GM18907 (cell line): ENCODE data around the gene B2M.
"Not testable (repeated sequence)": the region's sequence is repeated elsewhere in the genome, so short reads cannot be mapped to it uniquely, and the experiment has no call there.

Source experiments
- ATAC-seq: cut with Tn5 transposase; IDR thresholded peaks from one replicate; pipeline ENCODE4 v1.9.1; 2021; ENCODE audit warnings: mild to moderate bottlenecking, moderate library complexity; ENCODE audit not compliant: unreplicated experiment

The B2M gene

GRCh38 chr15:44697014-44697413, 14.3 kb upstream of the B2M start:
- ATAC-seq = no peak

GRCh38 chr15:44698641-44699040, 12.7 kb upstream of the B2M start:
- ATAC-seq = no peak

DNA sequence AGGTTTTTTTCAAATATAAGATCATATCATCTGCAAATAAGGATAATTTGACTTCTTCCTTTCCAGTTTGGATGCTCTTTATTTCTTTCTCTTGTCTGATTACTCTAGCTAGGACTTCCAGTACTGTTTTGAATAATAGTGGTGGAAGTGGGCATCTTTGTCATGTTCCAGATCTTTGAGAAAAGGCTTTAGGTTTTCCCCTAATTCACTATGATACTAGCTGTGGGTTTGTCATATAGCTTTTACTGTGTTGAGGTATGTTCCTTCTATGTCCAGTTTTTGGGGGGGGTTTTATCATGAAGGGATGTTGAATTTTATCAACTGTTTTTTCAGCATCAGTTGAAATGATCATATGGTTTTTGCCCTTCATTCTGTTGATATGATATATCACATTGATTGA, 10.6 kb upstream of the B2M start:
- ATAC-seq = not testable (repeated sequence)

- no peak for ATAC-seq
These were observed 5.3 kb upstream of the B2M start for GRCh38 chr15:44705986-44706385.

DNA sequence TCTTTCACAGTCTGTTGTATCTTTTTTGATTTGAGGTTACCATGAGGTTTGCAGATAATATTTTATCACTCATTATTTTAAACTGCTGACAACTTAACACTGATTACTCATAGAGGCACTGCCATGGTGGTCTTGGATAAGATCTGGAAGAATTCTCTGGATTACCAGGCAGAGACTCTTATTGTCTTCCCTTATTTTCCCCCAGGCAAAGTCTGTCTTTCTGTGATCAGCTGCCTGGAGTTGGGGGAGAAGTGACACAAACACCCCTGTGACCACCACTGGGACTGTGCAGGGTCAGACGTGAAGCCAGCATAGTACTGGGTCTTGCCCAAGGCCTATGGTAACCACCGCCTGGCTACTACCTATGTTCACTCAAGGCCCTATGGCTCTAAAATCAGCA, 4.9 kb upstream of the B2M start:
- ATAC-seq = no peak

- no peak for ATAC-seq
These were observed 4.2 kb upstream of the B2M start for GRCh38 chr15:44706946-44707636.

GRCh38 chr15:44710236-44711095, 851 bp upstream of the B2M start:
- ATAC-seq = peak; percentile 32

- ATAC-seq = peak; percentile 10
These were observed 527 bp downstream of the B2M start for GRCh38 chr15:44711743-44712345.

DNA sequence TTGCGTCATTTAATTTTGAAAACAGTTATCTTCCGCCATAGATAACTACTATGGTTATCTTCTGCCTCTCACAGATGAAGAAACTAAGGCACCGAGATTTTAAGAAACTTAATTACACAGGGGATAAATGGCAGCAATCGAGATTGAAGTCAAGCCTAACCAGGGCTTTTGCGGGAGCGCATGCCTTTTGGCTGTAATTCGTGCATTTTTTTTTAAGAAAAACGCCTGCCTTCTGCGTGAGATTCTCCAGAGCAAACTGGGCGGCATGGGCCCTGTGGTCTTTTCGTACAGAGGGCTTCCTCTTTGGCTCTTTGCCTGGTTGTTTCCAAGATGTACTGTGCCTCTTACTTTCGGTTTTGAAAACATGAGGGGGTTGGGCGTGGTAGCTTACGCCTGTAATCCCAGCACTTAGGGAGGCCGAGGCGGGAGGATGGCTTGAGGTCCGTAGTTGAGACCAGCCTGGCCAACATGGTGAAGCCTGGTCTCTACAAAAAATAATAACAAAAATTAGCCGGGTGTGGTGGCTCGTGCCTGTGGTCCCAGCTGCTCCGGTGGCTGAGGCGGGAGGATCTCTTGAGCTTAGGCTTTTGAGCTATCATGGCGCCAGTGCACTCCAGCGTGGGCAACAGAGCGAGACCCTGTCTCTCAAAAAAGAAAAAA, 1.2 kb downstream of the B2M start:
- ATAC-seq = no peak

DNA sequence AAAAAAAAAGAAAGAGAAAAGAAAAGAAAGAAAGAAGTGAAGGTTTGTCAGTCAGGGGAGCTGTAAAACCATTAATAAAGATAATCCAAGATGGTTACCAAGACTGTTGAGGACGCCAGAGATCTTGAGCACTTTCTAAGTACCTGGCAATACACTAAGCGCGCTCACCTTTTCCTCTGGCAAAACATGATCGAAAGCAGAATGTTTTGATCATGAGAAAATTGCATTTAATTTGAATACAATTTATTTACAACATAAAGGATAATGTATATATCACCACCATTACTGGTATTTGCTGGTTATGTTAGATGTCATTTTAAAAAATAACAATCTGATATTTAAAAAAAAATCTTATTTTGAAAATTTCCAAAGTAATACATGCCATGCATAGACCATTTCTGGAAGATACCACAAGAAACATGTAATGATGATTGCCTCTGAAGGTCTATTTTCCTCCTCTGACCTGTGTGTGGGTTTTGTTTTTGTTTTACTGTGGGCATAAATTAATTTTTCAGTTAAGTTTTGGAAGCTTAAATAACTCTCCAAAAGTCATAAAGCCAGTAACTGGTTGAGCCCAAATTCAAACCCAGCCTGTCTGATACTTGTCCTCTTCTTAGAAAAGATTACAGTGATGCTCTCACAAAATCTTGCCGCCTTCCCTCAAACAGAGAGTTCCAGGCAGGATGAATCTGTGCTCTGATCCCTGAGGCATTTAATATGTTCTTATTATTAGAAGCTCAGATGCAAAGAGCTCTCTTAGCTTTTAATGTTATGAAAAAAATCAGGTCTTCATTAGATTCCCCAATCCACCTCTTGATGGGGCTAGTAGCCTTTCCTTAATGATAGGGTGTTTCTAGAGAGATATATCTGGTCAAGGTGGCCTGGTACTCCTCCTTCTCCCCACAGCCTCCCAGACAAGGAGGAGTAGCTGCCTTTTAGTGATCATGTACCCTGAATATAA, 2.0 kb downstream of the B2M start:
- ATAC-seq = no peak

GRCh38 chr15:44715142-44715796, 4.0 kb downstream of the B2M start:
- ATAC-seq = no peak

DNA sequence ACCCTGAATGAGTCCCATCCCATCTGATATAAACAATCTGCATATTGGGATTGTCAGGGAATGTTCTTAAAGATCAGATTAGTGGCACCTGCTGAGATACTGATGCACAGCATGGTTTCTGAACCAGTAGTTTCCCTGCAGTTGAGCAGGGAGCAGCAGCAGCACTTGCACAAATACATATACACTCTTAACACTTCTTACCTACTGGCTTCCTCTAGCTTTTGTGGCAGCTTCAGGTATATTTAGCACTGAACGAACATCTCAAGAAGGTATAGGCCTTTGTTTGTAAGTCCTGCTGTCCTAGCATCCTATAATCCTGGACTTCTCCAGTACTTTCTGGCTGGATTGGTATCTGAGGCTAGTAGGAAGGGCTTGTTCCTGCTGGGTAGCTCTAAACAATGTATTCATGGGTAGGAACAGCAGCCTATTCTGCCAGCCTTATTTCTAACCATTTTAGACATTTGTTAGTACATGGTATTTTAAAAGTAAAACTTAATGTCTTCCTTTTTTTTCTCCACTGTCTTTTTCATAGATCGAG, 4.5 kb downstream of the B2M start:
- ATAC-seq = no peak

- no peak for ATAC-seq
These were observed 5.8 kb downstream of the B2M start for GRCh38 chr15:44716983-44717602.

DNA sequence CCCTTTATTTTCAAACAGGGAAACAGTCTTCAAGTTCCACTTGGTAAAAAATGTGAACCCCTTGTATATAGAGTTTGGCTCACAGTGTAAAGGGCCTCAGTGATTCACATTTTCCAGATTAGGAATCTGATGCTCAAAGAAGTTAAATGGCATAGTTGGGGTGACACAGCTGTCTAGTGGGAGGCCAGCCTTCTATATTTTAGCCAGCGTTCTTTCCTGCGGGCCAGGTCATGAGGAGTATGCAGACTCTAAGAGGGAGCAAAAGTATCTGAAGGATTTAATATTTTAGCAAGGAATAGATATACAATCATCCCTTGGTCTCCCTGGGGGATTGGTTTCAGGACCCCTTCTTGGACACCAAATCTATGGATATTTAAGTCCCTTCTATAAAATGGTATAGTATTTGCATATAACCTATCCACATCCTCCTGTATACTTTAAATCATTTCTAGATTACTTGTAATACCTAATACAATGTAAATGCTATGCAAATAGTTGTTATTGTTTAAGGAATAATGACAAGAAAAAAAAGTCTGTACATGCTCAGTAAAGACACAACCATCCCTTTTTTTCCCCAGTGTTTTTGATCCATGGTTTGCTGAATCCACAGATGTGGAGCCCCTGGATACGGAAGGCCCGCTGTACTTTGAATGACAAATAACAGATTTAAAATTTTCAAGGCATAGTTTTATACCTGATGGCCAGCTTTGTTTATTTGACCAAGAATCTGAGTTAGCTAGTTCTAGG, 7.0 kb downstream of the B2M start:
- ATAC-seq = no peak

- no peak for ATAC-seq
These were observed 7.6 kb downstream of the B2M start for GRCh38 chr15:44718927-44719292.

- ATAC-seq = peak; percentile 45
These were observed 8.1 kb downstream of the B2M start for GRCh38 chr15:44719293-44719999.

DNA sequence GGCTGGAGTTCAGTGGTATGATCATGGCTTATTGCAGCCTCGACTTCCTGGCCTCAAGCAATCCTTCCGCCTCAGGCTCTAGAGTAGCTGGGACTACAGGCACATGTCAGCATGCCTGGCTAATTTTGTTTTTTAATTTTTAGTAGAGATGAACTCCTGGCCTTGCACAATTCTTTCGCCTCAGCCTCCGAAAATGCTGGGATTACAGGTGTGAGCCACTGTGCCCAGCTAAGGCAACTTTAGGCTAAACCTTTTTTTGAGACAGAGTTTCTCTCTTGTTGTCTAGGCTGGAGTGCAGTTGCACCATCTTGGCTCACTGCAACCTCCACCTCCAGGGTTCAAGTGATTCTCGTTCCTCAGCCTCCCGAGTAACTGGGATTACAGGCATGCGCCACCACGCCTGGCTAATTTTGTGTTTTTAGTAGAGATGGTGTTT, 8.7 kb downstream of the B2M start:
- ATAC-seq = not testable (repeated sequence)
